22Rv1 (cell line): ENCODE results near the gene LPA.

Experiments used
- H3K27ac ChIP-seq: fragments of 450-650 bp; 2 replicates; pipeline ENCODE4 v1.5.1; 2017
- ZFX ChIP-seq: fragments of 450-650 bp; IDR thresholded peaks from 2 replicates; pipeline ENCODE4 v1.6.1; 2017; ENCODE audit warnings: antibody characterized with exemption, borderline replicate concordance
- TF ChIP-seq, protein P1 (sequence below): fragments of 450-650 bp; IDR thresholded peaks from 2 replicates; pipeline ENCODE4 v1.5.1; 2017; ENCODE audit warnings: mild to moderate bottlenecking

LPA gene

DNA sequence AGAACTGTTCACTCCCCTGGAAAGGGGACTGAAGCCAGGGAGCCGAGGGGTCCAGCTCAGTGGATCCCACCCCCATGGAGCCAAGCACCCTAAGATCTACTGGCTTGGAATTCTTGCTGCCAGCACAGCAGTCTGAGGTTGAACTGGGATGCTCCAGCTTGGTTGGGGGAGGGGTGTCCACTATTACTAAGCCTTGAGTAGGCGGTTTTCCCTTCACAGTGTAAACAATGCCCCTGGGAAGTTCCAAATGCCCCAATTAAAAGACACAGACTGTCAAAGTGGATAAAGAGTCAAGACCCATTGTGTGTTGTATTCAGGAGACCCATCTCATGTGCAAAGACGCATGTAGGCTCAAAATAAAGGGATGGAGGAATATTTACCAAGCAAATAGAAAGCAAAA, 150.2 kb downstream of the LPA start:
- H3K27ac ChIP-seq, result no peak overlapping the region
- TF ChIP-seq, protein P1, sequence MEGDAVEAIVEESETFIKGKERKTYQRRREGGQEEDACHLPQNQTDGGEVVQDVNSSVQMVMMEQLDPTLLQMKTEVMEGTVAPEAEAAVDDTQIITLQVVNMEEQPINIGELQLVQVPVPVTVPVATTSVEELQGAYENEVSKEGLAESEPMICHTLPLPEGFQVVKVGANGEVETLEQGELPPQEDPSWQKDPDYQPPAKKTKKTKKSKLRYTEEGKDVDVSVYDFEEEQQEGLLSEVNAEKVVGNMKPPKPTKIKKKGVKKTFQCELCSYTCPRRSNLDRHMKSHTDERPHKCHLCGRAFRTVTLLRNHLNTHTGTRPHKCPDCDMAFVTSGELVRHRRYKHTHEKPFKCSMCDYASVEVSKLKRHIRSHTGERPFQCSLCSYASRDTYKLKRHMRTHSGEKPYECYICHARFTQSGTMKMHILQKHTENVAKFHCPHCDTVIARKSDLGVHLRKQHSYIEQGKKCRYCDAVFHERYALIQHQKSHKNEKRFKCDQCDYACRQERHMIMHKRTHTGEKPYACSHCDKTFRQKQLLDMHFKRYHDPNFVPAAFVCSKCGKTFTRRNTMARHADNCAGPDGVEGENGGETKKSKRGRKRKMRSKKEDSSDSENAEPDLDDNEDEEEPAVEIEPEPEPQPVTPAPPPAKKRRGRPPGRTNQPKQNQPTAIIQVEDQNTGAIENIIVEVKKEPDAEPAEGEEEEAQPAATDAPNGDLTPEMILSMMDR, result no peak
- no peak for TF ChIP-seq ZFX

DNA sequence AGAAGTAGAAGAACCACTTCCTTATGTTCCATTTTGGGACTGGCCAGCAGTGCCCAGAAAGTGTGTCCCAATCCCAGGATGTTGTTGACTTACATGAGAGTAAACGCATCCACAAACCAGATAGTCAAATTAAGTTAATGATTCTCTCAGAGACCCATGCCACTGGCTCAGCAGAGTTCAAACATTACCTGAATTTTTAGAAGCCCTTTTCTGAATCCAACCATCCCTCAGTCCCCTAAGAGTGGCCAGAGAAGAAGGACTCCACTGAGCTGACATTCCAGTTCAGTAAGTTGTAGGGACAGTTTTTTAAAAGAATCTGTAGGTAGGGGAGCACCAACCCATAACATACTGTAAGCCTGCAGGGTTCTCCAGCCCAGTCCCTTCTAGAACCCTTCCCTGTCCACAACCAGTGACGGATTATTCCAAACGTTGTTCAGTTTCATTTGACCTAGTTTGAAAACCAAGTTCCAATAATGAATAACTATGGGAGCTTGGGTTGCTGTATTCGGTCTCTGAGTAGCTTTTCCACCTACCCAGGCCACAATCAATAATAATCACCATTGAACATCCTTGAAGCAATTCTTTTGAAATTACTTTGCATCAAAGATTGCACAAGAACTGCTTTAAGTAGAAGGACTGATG, 153.0 kb downstream of the LPA start:
- no peak overlapping the region for H3K27ac ChIP-seq
- TF ChIP-seq ZFX, result no peak
- TF ChIP-seq, protein P1, result no peak

DNA sequence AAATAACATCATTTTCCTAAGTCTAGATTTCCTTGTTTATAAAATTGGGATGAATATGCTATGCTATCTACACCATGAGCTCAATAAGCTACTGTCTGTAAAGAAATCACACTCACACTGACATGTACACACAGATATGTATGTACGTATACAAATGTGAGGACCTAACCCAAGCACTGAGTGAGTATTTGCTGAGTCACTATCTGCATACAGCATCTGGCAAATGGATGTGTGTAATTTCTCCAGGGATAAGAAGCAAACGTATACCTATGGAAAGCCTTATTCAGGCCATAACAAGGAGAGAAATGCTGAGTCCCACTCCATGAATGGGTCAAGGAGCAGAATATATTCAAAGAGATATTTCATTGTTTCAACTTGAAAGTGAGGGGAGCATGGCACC, 153.9 kb downstream of the LPA start:
- no peak for TF ChIP-seq ZFX
- TF ChIP-seq, protein P1, result no peak
- H3K27ac ChIP-seq, result no peak overlapping the region

DNA sequence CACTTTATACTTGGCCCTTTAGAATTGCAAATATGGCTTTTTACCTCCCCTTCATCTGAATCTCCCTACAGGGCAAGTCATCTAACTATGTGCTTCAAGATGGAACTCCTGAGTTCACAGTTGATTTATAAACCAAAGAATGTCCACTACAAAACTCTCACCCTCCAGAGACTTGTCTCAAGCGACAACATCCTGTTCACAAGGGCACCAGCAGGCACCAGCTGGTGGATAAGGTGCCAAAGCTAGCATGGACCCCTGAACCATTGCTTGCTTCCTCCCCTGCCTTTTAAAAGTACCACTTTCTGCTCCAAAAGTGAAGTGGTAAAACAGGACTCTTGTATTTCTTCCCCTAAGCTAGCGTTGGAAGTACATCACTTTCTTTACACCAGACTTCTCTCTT, 154.5 kb downstream of the LPA start:
- H3K27ac ChIP-seq, result no peak overlapping the region
- TF ChIP-seq, protein P1, result no peak
- TF ChIP-seq ZFX, result no peak

DNA sequence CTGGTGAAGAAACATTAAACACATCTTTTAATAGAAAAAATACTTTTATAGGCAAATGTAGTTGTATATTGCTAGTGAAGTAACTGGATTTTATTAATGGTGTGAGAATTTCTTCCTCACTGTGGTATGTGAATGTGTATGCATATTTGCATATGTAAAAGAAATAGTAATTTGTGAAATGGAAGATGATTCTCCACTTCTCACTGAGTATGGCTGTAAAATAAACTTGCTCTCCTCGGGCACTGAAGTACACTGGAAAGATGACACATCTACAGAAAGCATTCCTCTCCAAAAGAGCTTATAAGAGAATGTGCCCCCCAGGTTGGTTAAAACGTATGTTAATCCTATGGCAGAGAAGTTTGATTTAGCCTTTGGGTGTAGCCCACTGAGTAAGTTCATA, 155.5 kb downstream of the LPA start:
- TF ChIP-seq, protein P1, result no peak
- TF ChIP-seq ZFX, result no peak
- H3K27ac ChIP-seq, result no peak overlapping the region

GRCh38 chr6:160507420-160507819, 156.7 kb downstream of the LPA start:
- H3K27ac ChIP-seq, result no peak overlapping the region
- no peak for TF ChIP-seq ZFX
- TF ChIP-seq, protein P1, result no peak

GRCh38 chr6:160505970-160506369, 158.1 kb downstream of the LPA start:
- no peak for TF ChIP-seq ZFX

GRCh38 chr6:160500639-160501038, 163.4 kb downstream of the LPA start:
- no peak overlapping the region for H3K27ac ChIP-seq
- no peak for TF ChIP-seq ZFX
- TF ChIP-seq, protein P1, result no peak

More at GRCh38 chr6:160505970-160506369, 158.1 kb downstream of the LPA start:
- no peak overlapping the region for H3K27ac ChIP-seq
